GM12875 (cell line): Measurements from ENCODE around the gene MLLT6.
A peak's percentile ranks its signal among the peaks of the same experiment; 100 is the strongest.

ENCODE experiments used
- H3K4me3 ChIP-seq: one replicate; pipeline ENCODE4 v1.5.1; 2011; ENCODE audit warnings: low read depth, low read length, control low read depth
- CTCF ChIP-seq: IDR thresholded peaks from 2 replicates; pipeline ENCODE4 v1.5.1; 2011; ENCODE audit warnings: low read depth, mild to moderate bottlenecking, control low read depth, inconsistent platforms, low read length, moderate library complexity, borderline replicate concordance; ENCODE audit not compliant: insufficient read depth

MLLT6 gene

DNA sequence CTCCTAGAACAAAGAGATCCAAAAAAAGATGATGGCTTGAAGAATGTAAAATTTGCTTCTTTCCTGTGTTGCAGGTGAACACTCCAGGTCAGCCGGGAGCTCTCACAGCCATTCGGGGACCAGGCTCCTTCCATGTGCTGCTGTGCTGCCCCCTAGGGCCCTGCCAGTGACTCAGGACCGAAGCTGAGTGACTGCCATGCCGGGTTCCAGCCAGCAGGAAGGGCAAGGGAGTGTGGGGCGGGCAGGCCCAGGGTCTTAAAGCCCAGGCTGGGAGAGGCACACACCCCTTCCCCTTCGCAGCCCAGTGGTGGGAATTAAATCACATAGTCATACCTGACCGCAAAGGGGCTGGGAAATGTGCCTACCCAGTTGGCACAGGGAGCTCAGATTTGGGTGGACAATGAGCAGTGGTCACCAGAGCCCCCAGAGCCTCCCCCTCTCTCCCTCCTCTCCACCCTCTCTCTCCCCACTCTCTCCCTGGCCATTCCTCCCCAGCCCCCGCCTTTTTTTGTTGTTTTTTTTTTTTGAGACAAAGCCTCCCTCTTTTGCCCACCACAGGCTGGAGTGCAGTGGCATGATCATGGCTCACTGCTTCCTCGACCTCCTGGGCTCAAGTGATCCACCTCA, 41.8 kb upstream of the MLLT6 start:
- H3K4me3 ChIP-seq = no peak overlapping the region
- TF ChIP-seq CTCF = peak; percentile 94

DNA sequence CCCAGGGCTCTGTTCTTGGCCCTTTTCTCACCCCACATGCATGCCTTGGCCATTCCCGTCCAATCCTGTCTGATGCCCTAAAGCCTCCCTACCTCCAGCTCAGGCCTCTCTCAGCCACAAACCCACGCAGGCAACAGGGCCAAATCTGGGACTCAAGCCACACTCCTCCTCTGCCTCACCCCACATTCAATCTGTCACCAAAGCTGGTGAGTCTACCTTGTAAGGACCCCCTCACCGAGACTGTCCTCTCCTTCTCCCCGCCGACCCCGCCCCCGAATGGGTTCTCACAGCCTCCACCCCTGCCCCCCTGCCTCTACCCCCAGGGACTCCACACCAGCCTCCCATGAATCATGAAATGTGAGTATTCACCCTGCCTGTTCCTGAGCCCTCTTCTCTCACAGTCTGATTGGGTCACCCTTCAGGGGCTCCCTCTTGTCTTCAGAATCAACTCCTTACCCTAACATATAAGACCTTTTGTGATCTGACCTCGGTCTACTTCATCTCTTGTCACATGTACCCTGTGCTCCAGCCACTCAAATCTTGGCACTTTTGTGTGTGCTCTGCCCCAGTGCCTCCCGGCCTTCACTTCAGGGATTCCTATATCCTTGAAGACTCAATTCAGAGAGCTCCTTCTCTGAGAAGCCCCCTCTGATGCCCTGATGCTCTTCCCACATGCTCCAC, 41.0 kb upstream of the MLLT6 start:
- no peak for TF ChIP-seq CTCF
- H3K4me3 ChIP-seq = no peak overlapping the region

- TF ChIP-seq CTCF = peak; percentile 100
- no peak overlapping the region for H3K4me3 ChIP-seq
Measured at GRCh38 chr17:38667099-38667786, 37.8 kb upstream of the MLLT6 start.

GRCh38 chr17:38667787-38668122, 37.3 kb upstream of the MLLT6 start:
- no peak for TF ChIP-seq CTCF
- no peak overlapping the region for H3K4me3 ChIP-seq

DNA sequence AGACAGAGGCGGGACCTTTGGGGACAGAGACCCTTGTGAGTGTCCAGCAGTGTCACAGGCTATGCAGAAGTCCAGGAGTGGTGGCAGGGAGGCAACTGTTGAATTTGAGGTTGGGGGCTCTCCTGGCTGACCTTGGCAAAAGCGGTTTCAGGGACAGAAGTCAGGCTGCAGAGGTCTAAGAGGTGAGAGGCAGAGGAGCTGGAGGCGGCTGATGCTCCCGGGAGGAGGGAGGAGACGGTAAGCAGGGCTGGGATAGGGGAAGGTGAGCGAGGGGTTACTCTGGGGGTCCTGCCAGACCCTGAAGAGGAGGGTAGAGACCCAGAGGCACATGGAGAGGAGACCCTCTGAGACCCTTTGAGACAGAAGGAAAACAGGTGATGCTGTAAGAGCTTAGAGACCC, 35.6 kb upstream of the MLLT6 start:
- no peak for TF ChIP-seq CTCF
- H3K4me3 ChIP-seq = no peak overlapping the region

GRCh38 chr17:38671939-38672720, 32.9 kb upstream of the MLLT6 start:
- TF ChIP-seq CTCF = no peak
- no peak overlapping the region for H3K4me3 ChIP-seq
